Measurements from ENCODE around the gene CYFIP2. TPM values are rescaled to one million over a fixed set of nuclear protein-coding genes. Genes with fewer than 3 reads are reported as not detected.
"Not testable (repeated sequence)": the region's sequence is repeated elsewhere in the genome, so short reads cannot be mapped to it uniquely, and the experiment has no call there.

CYFIP2 gene
- total RNA-seq, 1 experiment from 2014 or later: 45.1 TPM

DNA sequence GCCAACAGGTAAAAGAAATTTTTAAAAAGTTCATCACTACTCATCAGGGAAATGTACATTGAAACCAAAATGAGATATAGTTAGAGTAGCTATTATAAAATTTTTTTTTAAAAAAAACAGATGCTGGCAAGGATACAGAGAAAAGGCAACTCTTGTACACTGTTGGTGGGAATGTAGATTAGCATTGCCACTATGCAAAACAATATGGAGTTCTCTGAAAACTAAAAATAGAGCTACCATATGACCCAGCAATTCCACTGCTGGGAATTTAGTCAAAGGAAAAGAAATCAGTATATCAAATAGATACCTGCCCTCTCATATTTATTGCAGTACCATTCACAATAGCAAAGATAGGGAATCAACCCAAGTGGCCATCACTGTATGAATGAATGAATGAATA, 149.9 kb downstream of the CYFIP2 start (continued):
- TF ChIP-seq, protein P1, sequence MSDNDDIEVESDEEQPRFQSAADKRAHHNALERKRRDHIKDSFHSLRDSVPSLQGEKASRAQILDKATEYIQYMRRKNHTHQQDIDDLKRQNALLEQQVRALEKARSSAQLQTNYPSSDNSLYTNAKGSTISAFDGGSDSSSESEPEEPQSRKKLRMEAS (IDR thresholded peaks at IDR 0.05): no peak
- TF ChIP-seq POLR2AphosphoS5 (IDR thresholded peaks at IDR 0.05; ENCODE audit: low read depth, low read length) (no peak), SRF (IDR thresholded peaks at IDR 0.05; ENCODE audit: low read depth) (no peak)

DNA sequence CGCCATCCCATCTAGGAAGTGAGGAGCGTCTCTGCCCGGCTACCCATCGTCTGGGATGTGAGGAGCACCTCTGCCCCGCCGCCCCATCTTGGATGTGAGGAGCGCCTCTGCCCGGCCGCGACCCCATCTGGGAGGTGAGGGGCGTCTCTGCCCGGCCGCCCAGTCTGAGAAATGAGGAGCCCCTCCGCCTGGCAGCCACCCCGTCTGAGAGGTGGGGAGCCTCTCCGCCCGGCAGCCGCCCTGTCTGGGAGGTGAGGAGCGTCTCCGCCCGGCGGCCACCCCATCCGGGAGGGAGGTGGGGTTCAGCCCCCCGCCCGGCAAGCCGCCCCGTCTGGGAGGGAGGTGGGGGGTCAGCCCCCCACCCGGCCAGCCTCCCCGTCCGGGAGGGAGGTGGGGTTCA, 153.6 kb downstream of the CYFIP2 start:
- intact Hi-C loops (cut with micrococcal nuclease); H3K4me2 ChIP-seq (ENCODE audit: low read length); H3K4me3 ChIP-seq (replicated peaks in 1 of 2; ENCODE audit: low read depth in 1 of 2, low read length in 2 of 2); H3K9me2 ChIP-seq (ENCODE audit: insufficient read depth); H4K20me1 ChIP-seq (ENCODE audit: insufficient read depth); H3K27ac ChIP-seq (ENCODE audit: low read depth, low read length); H3K9me3 ChIP-seq (ENCODE audit: control insufficient read depth in 1 of 2, insufficient read depth in 1 of 2, low read depth in 1 of 2, low read length in 2 of 2); H2AFZ ChIP-seq (ENCODE audit: low read depth, low read length, poor library complexity, severe bottlenecking); RAD21 ChIA-PET (ENCODE audit: low non-redundant PET in 1 of 2, low total read pairs in 2 of 2, uncharacterized antibody in 2 of 2, unreplicated experiment in 2 of 2); ATAC-seq; DNase-seq (ENCODE audit: low read depth, low spot score); H3K9ac ChIP-seq (ENCODE audit: low read length); CTCF ChIA-PET; POLR2A ChIA-PET; H3K4me1 ChIP-seq (ENCODE audit: control insufficient read depth in 1 of 2, insufficient read depth in 2 of 2, low read length in 2 of 2); BruUV-seq (replicated peaks); H3K27me3 ChIP-seq (ENCODE audit: insufficient read depth, low read length); H3K79me2 ChIP-seq (ENCODE audit: insufficient read depth, low read length); H3K36me3 ChIP-seq (ENCODE audit: control insufficient read depth in 1 of 2, insufficient read depth in 2 of 2, low read length in 2 of 2): not testable (repeated sequence)

- H3K27me3 ChIP-seq (ENCODE audit: insufficient read depth, low read length); H3K4me2 ChIP-seq (ENCODE audit: low read length); H4K20me1 ChIP-seq (ENCODE audit: insufficient read depth); POLR2A ChIA-PET; RAD21 ChIA-PET (ENCODE audit: low non-redundant PET in 1 of 2, low total read pairs in 2 of 2, uncharacterized antibody in 2 of 2, unreplicated experiment in 2 of 2); H3K36me3 ChIP-seq (ENCODE audit: control insufficient read depth in 1 of 2, insufficient read depth in 2 of 2, low read length in 2 of 2); H3K27ac ChIP-seq (ENCODE audit: low read depth, low read length); BruUV-seq (replicated peaks); H3K79me2 ChIP-seq (ENCODE audit: insufficient read depth, low read length); H3K9me3 ChIP-seq (ENCODE audit: control insufficient read depth in 1 of 2, insufficient read depth in 1 of 2, low read depth in 1 of 2, low read length in 2 of 2); CTCF ChIA-PET; H3K4me3 ChIP-seq (replicated peaks in 1 of 2; ENCODE audit: low read depth in 1 of 2, low read length in 2 of 2); H3K4me1 ChIP-seq (ENCODE audit: control insufficient read depth in 1 of 2, insufficient read depth in 2 of 2, low read length in 2 of 2); ATAC-seq; H3K9me2 ChIP-seq (ENCODE audit: insufficient read depth); DNase-seq (ENCODE audit: low read depth, low spot score); H2AFZ ChIP-seq (ENCODE audit: low read depth, low read length, poor library complexity, severe bottlenecking); H3K9ac ChIP-seq (ENCODE audit: low read length): not testable (repeated sequence)
- intact Hi-C loops (cut with micrococcal nuclease): loop anchor here (5.0 kb wide), 2 partner anchors 287 to 312 kb away; partner anchors contain the start of gene LSM11
- 0 out of 2 replicates have a peak, but pooled peaks have one; percentile 23 for TF ChIP-seq CBX3 (IDR thresholded peaks at IDR 0.05; ENCODE audit: low read depth)
These were observed 164.0 kb downstream of the CYFIP2 start for GRCh38 chr5:157429920-157430319.

Data from HCT116 (cell line).